ENCODE results near the gene ZNF561.

ZNF561 gene

GRCh38 chr19:9645472-9645871 is 24.4 kb upstream of the ZNF561 start:
- ChIA-PET CTCF (interaction anchor here (1.3 to 2.5 kb wide), 3 partner anchors 9 to 59 kb away, joined by 3 to 8 read pairs (median 5); no protein-coding TSS in a partner anchor), POLR2A (no interaction called here)
- DNase-seq (ENCODE audit: extremely low spot score): no peak
- TF ChIP-seq CTCF (IDR thresholded peaks at IDR 0.05; ENCODE audit: control extremely low read depth, extremely low read depth, low read depth, missing control alignments): no peak

- no peak for DNase-seq (ENCODE audit: extremely low spot score)
- POLR2A ChIA-PET: no interaction called here
- CTCF ChIA-PET: interaction anchor here (1.3 to 2.5 kb wide), 4 partner anchors 10 to 58 kb away, joined by 3 to 8 read pairs (median 6); no protein-coding TSS in a partner anchor
- no peak for TF ChIP-seq CTCF (IDR thresholded peaks at IDR 0.05; ENCODE audit: control extremely low read depth, extremely low read depth, low read depth, missing control alignments)
Observed at GRCh38 chr19:9644472-9644871, 23.4 kb upstream of the ZNF561 start.

GRCh38 chr19:9641810-9642209 is 20.8 kb upstream of the ZNF561 start:
- no peak for TF ChIP-seq CTCF (IDR thresholded peaks at IDR 0.05; ENCODE audit: control extremely low read depth, extremely low read depth, low read depth, missing control alignments)
- POLR2A ChIA-PET: no interaction called here
- DNase-seq (ENCODE audit: extremely low spot score): no peak
- CTCF ChIA-PET: no interaction called here

- POLR2A ChIA-PET: no interaction called here
- no peak for TF ChIP-seq CTCF (IDR thresholded peaks at IDR 0.05; ENCODE audit: control extremely low read depth, extremely low read depth, low read depth, missing control alignments)
- no peak for DNase-seq (ENCODE audit: extremely low spot score)
- CTCF ChIA-PET: interaction anchor here (1.0 kb wide), 1 partner anchor 155 kb away, joined by 3 read pairs; no protein-coding TSS in a partner anchor
Observed at GRCh38 chr19:9640956-9641355, 19.9 kb upstream of the ZNF561 start.

- CTCF ChIA-PET: interaction anchor here (2.0 kb wide), 1 partner anchor 10 kb away, joined by 8 read pairs; no protein-coding TSS in a partner anchor
Observed at GRCh38 chr19:9636018-9636417, 15.0 kb upstream of the ZNF561 start.

GRCh38 chr19:9627856-9628255 is 6.8 kb upstream of the ZNF561 start:
- POLR2A ChIA-PET: no interaction called here
- CTCF ChIA-PET: interaction anchor here (1.3 kb wide), 1 partner anchor 168 kb away, joined by 6 read pairs; no protein-coding TSS in a partner anchor
- TF ChIP-seq CTCF (IDR thresholded peaks at IDR 0.05; ENCODE audit: control extremely low read depth, extremely low read depth, low read depth, missing control alignments): no peak
- no peak for DNase-seq (ENCODE audit: extremely low spot score)

More at GRCh38 chr19:9636018-9636417, 15.0 kb upstream of the ZNF561 start:
- POLR2A ChIA-PET: no interaction called here
- no peak for TF ChIP-seq CTCF (IDR thresholded peaks at IDR 0.05; ENCODE audit: control extremely low read depth, extremely low read depth, low read depth, missing control alignments)
- no peak for DNase-seq (ENCODE audit: extremely low spot score)
